Large intestine (tissue), 3 donors: ENCODE results near the gene RABAC1. TPM values are rescaled to one million over a fixed set of nuclear protein-coding genes. Genes with fewer than 3 reads are reported as not detected.

Experiments used
- DNase-seq, 2 donors: peaks; one replicate each; pipeline versions ENCODE4 v3.0.0 to v3.0.0-alpha.2; 2013
- H3K27ac ChIP-seq: one replicate; pipeline ENCODE4 v1.5.1; 2013; ENCODE audit warnings: low read length
- H3K27me3 ChIP-seq: 2 replicates; pipeline ENCODE4 v1.6.1; 2013; ENCODE audit warnings: low read length; ENCODE audit not compliant: control insufficient read depth, insufficient read depth
- H3K36me3 ChIP-seq: 2 replicates; pipeline ENCODE4 v1.6.1; 2013; ENCODE audit warnings: low read length; ENCODE audit not compliant: control insufficient read depth, insufficient read depth
- H3K4me1 ChIP-seq: one replicate; pipeline ENCODE4 v1.6.1; 2013; ENCODE audit warnings: low read length; ENCODE audit not compliant: control insufficient read depth, insufficient read depth
- H3K4me3 ChIP-seq: one replicate; pipeline ENCODE4 v1.5.1; 2013; ENCODE audit warnings: low read length
- H3K9me3 ChIP-seq: one replicate; pipeline ENCODE4 v1.6.1; 2013; ENCODE audit warnings: mild to moderate bottlenecking, low read depth, low read length, moderate library complexity; ENCODE audit not compliant: control insufficient read depth
- WGBS: methylation state at CpG from one replicate; pipeline ENCODE4 v1.1.5; 2013; ENCODE audit warnings: low lambda C conversion rate; ENCODE audit not compliant: insufficient coverage; 5-methylcytosine and 5-hydroxymethylcytosine counted together
- polyA plus RNA-seq: library from polyadenylated mRNA; unstranded; fragments of 120-200 nt; gene quantifications from one replicate; pipeline ENCODE4 v1.2.1, GENCODE V29; 2013

Gene RABAC1
- polyA plus RNA-seq, 1 donor: 82.4 TPM

GRCh38 chr19:41908724-41909464 lies 50.2 kb downstream of the RABAC1 start:
- H3K9me3 ChIP-seq: no peaks in the 10 kb centered on the region
- peaks cover 35% of the 10 kb centered on the region for H3K36me3 ChIP-seq
- H3K27me3 ChIP-seq: peaks cover 41% of the 10 kb centered on the region
- peaks cover 19% of the 10 kb centered on the region for H3K4me1 ChIP-seq
- no CpG with 5 or more reads among the region's 11 CpGs for WGBS
- DNase-seq: no peak
- H3K27ac ChIP-seq: no peak overlapping the region
- no peak overlapping the region for H3K4me3 ChIP-seq

- Histone ChIP-seq H3K4me1 (peaks cover 24% of the 10 kb centered on the region), H3K9me3 (no peaks in the 10 kb centered on the region), H3K4me3 (no peak overlapping the region), H3K36me3 (peaks cover 43% of the 10 kb centered on the region), H3K27me3 (peaks cover 33% of the 10 kb centered on the region), H3K27ac (no peak overlapping the region)
- no CpG with 5 or more reads among the region's 25 CpGs for WGBS
- DNase-seq: no peak
Measured at GRCh38 chr19:41907994-41908615, 51.0 kb downstream of the RABAC1 start.

GRCh38 chr19:41906916-41907680 lies 52.0 kb downstream of the RABAC1 start:
- no peak for DNase-seq
- H3K27me3 ChIP-seq: peaks cover 23% of the 10 kb centered on the region
- peaks cover 24% of the 10 kb centered on the region for H3K4me1 ChIP-seq
- WGBS: 30% methylated on average over 1 of the region's 21 CpGs
- H3K9me3 ChIP-seq: no peaks in the 10 kb centered on the region
- no peak overlapping the region for H3K4me3 ChIP-seq
- no peak overlapping the region for H3K27ac ChIP-seq
- H3K36me3 ChIP-seq: peaks cover 53% of the 10 kb centered on the region

Other genes with a start within 250 kb of the RABAC1 start
- 16.1 TPM for gene CEACAM6, start 203.8 kb downstream of the RABAC1 start, polyA plus RNA-seq
- 0.36 TPM for gene CEACAM3, start 162.7 kb downstream of the RABAC1 start, polyA plus RNA-seq
- gene LYPD4, start 114.6 kb downstream of the RABAC1 start, polyA plus RNA-seq: not detected
- gene DMRTC2, start 114.3 kb downstream of the RABAC1 start, polyA plus RNA-seq: not detected
- 2,618 TPM for gene RPS19, start 99.1 kb downstream of the RABAC1 start, polyA plus RNA-seq
- gene CD79A, start 82.0 kb downstream of the RABAC1 start, polyA plus RNA-seq: 0.75 TPM
- gene ARHGEF1, start 76.1 kb downstream of the RABAC1 start, polyA plus RNA-seq: 63.6 TPM
- gene ERFL, start 30.9 kb downstream of the RABAC1 start, polyA plus RNA-seq: 0.24 TPM
- gene ATP1A3, start 34.9 kb upstream of the RABAC1 start, polyA plus RNA-seq: 13.0 TPM
- 4.7 TPM for gene GRIK5, start 110.9 kb upstream of the RABAC1 start, polyA plus RNA-seq
- gene ZNF574, start 116.8 kb upstream of the RABAC1 start, polyA plus RNA-seq: 15.1 TPM
- gene POU2F2, start 173.1 kb upstream of the RABAC1 start, polyA plus RNA-seq: 2.7 TPM